ENCODE results near the gene DYRK1A.
A peak's percentile ranks its signal among the peaks of the same experiment; 100 is the strongest.

DYRK1A gene

GRCh38 chr21:37561941-37562919, 195.7 kb downstream of the DYRK1A start (continued):
- TF ChIP-seq, protein P1, sequence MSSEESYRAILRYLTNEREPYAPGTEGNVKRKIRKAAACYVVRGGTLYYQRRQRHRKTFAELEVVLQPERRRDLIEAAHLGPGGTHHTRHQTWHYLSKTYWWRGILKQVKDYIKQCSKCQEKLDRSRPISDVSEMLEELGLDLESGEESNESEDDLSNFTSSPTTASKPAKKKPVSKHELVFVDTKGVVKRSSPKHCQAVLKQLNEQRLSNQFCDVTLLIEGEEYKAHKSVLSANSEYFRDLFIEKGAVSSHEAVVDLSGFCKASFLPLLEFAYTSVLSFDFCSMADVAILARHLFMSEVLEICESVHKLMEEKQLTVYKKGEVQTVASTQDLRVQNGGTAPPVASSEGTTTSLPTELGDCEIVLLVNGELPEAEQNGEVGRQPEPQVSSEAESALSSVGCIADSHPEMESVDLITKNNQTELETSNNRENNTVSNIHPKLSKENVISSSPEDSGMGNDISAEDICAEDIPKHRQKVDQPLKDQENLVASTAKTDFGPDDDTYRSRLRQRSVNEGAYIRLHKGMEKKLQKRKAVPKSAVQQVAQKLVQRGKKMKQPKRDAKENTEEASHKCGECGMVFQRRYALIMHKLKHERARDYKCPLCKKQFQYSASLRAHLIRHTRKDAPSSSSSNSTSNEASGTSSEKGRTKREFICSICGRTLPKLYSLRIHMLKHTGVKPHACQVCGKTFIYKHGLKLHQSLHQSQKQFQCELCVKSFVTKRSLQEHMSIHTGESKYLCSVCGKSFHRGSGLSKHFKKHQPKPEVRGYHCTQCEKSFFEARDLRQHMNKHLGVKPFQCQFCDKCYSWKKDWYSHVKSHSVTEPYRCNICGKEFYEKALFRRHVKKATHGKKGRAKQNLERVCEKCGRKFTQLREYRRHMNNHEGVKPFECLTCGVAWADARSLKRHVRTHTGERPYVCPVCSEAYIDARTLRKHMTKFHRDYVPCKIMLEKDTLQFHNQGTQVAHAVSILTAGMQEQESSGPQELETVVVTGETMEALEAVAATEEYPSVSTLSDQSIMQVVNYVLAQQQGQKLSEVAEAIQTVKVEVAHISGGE (tag by site-specific recombination; conservative IDR thresholded peaks at IDR 0.05; ENCODE audit: low read depth): no peak
- TF ChIP-seq, protein P2, sequence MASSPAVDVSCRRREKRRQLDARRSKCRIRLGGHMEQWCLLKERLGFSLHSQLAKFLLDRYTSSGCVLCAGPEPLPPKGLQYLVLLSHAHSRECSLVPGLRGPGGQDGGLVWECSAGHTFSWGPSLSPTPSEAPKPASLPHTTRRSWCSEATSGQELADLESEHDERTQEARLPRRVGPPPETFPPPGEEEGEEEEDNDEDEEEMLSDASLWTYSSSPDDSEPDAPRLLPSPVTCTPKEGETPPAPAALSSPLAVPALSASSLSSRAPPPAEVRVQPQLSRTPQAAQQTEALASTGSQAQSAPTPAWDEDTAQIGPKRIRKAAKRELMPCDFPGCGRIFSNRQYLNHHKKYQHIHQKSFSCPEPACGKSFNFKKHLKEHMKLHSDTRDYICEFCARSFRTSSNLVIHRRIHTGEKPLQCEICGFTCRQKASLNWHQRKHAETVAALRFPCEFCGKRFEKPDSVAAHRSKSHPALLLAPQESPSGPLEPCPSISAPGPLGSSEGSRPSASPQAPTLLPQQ (tag by site-specific recombination; IDR thresholded peaks at IDR 0.05): no peak
- TF ChIP-seq ZNF48 (tag by site-specific recombination; IDR thresholded peaks at IDR 0.05): no peak
- TF ChIP-seq ZBTB7A (tag by site-specific recombination; IDR thresholded peaks at IDR 0.05; ENCODE audit: low read depth): no peak
- TF ChIP-seq ZNF513 (tag by site-specific recombination; IDR thresholded peaks at IDR 0.05): no peak
- TF ChIP-seq ZNF555 (tag by site-specific recombination; conservative IDR thresholded peaks at IDR 0.05): no peak

- POLR2A ChIA-PET: interaction anchor here (0.6 to 2.1 kb wide), 29 partner anchors 8 to 537 kb away, joined by 3 to 23 read pairs (median 4); partner anchors contain the start of genes DYRK1A and VPS26C
- TF ChIP-seq HOXC10 (CRISPR knock-in tag; IDR thresholded peaks at IDR 0.05) (no peak), ZNF184 (tag by site-specific recombination; IDR thresholded peaks at IDR 0.05) (no peak), REPIN1 (tag by site-specific recombination; IDR thresholded peaks at IDR 0.05; ENCODE audit: low read depth) (no peak), KLF8 (tag by site-specific recombination; IDR thresholded peaks at IDR 0.05) (no peak), ZNF558 (tag by site-specific recombination; IDR thresholded peaks at IDR 0.05) (no peak), ZNF302 (tag by site-specific recombination; IDR thresholded peaks at IDR 0.05; ENCODE audit: low read depth) (no peak), ZNF366 (tag by site-specific recombination; conservative IDR thresholded peaks at IDR 0.05) (no peak), ZFP37 (tag by site-specific recombination; IDR thresholded peaks at IDR 0.05) (peak; percentile 38; the same call in 1 of the 2 replicates), ZSCAN23 (tag by site-specific recombination; IDR thresholded peaks at IDR 0.05) (0 out of 2 replicates have a peak, but pooled peaks have one; percentile 35)
- TF ChIP-seq, protein P3, sequence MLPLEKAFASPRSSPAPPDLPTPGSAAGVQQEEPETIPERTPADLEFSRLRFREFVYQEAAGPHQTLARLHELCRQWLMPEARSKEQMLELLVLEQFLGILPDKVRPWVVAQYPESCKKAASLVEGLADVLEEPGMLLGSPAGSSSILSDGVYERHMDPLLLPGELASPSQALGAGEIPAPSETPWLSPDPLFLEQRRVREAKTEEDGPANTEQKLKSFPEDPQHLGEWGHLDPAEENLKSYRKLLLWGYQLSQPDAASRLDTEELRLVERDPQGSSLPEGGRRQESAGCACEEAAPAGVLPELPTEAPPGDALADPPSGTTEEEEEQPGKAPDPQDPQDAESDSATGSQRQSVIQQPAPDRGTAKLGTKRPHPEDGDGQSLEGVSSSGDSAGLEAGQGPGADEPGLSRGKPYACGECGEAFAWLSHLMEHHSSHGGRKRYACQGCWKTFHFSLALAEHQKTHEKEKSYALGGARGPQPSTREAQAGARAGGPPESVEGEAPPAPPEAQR (tag by site-specific recombination; IDR thresholded peaks at IDR 0.05): no peak
- Histone ChIP-seq H3K4me1 (ENCODE audit: control insufficient read depth, insufficient read depth, low read length) (no peaks in the 10 kb centered on the region; the same call in 1 of the 2 replicates), H3K27ac (ENCODE audit: extremely low read depth, low read depth, low read length) (peak overlapping the region; percentile 45; the same call in 1 of the 2 replicates), H3K9me3 (ENCODE audit: control insufficient read depth, insufficient read depth, low read depth, low read length) (no peaks in the 10 kb centered on the region), H3K4me3 (ENCODE audit: low read depth, low read length) (peak overlapping the region; percentile 46), H3K36me3 (ENCODE audit: control insufficient read depth in 2 of 2, insufficient read depth in 1 of 2, low read length in 2 of 2) (no peaks in the 10 kb centered on the region)
- CTCF ChIA-PET: interaction anchor here (0.6 to 1.6 kb wide), 11 partner anchors 9 to 1503 kb away, joined by 3 to 7 read pairs (median 4); no protein-coding TSS in a partner anchor
Measured at GRCh38 chr21:37562920-37563640, 196.5 kb downstream of the DYRK1A start.

Measured in HEK293 (cell line).